ENCODE results near the gene C3orf20.

DNA sequence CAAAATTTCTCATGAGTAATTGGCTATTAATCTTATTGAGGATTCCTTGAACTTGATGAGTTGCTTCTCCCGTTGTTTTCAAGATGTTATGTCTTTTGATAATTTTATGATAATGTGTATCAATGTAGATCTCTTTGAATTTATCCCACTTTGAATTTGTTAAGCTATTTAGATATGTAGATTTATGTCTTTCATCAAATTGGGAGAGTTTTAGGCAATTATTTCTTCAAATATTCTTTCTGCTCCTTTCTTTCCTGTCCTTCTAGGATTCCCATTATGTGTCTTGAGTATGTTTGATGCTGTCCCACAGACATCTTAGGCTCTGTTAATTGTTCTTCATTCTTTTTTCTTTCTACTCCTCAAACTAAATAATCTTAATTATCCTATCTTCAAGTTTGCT lies 75.7 kb downstream of the C3orf20 start:
- TF ChIP-seq, protein P1, sequence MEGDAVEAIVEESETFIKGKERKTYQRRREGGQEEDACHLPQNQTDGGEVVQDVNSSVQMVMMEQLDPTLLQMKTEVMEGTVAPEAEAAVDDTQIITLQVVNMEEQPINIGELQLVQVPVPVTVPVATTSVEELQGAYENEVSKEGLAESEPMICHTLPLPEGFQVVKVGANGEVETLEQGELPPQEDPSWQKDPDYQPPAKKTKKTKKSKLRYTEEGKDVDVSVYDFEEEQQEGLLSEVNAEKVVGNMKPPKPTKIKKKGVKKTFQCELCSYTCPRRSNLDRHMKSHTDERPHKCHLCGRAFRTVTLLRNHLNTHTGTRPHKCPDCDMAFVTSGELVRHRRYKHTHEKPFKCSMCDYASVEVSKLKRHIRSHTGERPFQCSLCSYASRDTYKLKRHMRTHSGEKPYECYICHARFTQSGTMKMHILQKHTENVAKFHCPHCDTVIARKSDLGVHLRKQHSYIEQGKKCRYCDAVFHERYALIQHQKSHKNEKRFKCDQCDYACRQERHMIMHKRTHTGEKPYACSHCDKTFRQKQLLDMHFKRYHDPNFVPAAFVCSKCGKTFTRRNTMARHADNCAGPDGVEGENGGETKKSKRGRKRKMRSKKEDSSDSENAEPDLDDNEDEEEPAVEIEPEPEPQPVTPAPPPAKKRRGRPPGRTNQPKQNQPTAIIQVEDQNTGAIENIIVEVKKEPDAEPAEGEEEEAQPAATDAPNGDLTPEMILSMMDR (IDR thresholded peaks at IDR 0.05) = no peak
- no peak for TF ChIP-seq POLR2A (IDR thresholded peaks at IDR 0.05)
- TF ChIP-seq POLR2AphosphoS5 (IDR thresholded peaks at IDR 0.05) = no peak
